ENCODE measurements around the gene SDR9C7. TPM values are rescaled to one million over a fixed set of nuclear protein-coding genes. Genes with fewer than 3 reads are reported as not detected.

SDR9C7 gene
- total RNA-seq, result not detected in 2 replicates

GRCh38 chr12:56933826-56934625, at the start of gene SDR9C7:
SDR9C7 (minus strand) TSS chr12:56934408; CDS start chr12:56934261, 147 bp downstream.

GRCh38 chr12:56957229-56958052, 23.2 kb upstream of the SDR9C7 start, which contains the start of gene RDH16:
RDH16 (minus strand) TSS chr12:56957608; CDS start chr12:56957462, 146 bp downstream.

Other genes with a start within 250 kb of the SDR9C7 start
- gene PTGES3, start 246.1 kb downstream of the SDR9C7 start, total RNA-seq, result 56.7 and 164 TPM in 2 replicates
- gene NACA, start 209.1 kb downstream of the SDR9C7 start, total RNA-seq, result 1,071 and 1,180 TPM in 2 replicates
- 3.4 and 20.3 TPM in 2 replicates for gene PRIM1, start 182.1 kb downstream of the SDR9C7 start, total RNA-seq
- gene HSD17B6, start 171.1 kb downstream of the SDR9C7 start, total RNA-seq, result 1.3 and 3.1 TPM in 2 replicates
- gene RDH16, start 23.2 kb upstream of the SDR9C7 start, total RNA-seq, result under 0.01 TPM in 2 replicates
- gene ZBTB39, start 72.1 kb upstream of the SDR9C7 start, total RNA-seq, result 2.5 and 3.8 TPM in 2 replicates
- 2.8 TPM in 1 of 2 replicates, not detected in the other for gene TAC3, start 82.1 kb upstream of the SDR9C7 start, total RNA-seq
- under 0.01 TPM in 1 of 2 replicates, not detected in the other for gene MYO1A, start 115.7 kb upstream of the SDR9C7 start, total RNA-seq
- 4.8 and 13.2 TPM in 2 replicates for gene NEMP1, start 144.4 kb upstream of the SDR9C7 start, total RNA-seq
- gene NAB2, start 154.7 kb upstream of the SDR9C7 start, total RNA-seq, result 49.6 and 63.6 TPM in 2 replicates
- 56.0 and 58.1 TPM in 2 replicates for gene STAT6, start 177.0 kb upstream of the SDR9C7 start, total RNA-seq
- 202 and 326 TPM in 2 replicates for gene LRP1, start 194.1 kb upstream of the SDR9C7 start, total RNA-seq
- 0.19 TPM in 1 of 2 replicates, not detected in the other for gene LRP1-AS, start 213.2 kb upstream of the SDR9C7 start, total RNA-seq